ENCODE measurements around the gene SRD5A2.

Gene SRD5A2

DNA sequence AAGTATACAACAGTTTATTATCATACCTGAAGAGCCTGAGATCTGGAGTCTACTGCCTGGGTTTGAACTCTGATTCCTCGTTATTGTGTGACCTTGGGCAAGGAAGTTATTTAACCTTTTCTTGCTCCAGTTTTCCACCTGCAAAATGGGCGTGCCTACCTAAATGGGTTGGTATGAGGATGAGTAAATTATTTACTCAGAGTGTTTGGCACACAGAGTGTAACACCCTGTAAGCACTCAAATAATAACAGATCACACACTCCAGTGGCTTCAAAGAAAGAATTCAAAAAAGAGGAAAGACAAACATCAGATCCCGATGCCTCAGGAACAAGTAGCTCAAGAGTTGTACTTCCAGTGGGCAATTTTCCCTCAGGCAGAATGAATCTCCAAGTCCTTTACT, 2.4 kb downstream of the SRD5A2 start:
- no peak for DNase-seq (ENCODE audit: low read depth)
- no peak overlapping the region for H3K4me3 ChIP-seq (ENCODE audit: control insufficient read depth, low read depth, low read length)
- TF ChIP-seq, protein P1, sequence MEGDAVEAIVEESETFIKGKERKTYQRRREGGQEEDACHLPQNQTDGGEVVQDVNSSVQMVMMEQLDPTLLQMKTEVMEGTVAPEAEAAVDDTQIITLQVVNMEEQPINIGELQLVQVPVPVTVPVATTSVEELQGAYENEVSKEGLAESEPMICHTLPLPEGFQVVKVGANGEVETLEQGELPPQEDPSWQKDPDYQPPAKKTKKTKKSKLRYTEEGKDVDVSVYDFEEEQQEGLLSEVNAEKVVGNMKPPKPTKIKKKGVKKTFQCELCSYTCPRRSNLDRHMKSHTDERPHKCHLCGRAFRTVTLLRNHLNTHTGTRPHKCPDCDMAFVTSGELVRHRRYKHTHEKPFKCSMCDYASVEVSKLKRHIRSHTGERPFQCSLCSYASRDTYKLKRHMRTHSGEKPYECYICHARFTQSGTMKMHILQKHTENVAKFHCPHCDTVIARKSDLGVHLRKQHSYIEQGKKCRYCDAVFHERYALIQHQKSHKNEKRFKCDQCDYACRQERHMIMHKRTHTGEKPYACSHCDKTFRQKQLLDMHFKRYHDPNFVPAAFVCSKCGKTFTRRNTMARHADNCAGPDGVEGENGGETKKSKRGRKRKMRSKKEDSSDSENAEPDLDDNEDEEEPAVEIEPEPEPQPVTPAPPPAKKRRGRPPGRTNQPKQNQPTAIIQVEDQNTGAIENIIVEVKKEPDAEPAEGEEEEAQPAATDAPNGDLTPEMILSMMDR (IDR thresholded peaks at IDR 0.05; ENCODE audit: control insufficient read depth, insufficient read depth, low read depth, low read length, missing control alignments) = no peak

DNA sequence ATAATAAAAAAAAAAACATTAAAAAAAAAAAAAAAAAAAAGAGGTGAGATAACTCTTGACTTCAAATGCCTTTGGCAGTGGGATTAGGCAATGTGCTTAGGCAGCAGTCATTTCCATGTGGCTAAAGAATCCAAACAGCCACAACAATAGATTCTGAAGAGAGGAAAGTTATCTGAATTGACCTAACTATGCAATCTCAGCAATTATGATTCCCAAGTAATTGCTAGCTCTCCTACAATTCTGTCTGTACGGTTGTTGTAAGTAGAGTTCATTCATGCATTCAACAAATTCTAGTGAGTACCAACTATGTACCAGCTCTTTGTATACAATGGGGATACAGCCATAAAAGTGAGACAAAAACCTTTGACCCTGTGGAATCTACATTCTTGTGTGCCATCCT, 3.6 kb downstream of the SRD5A2 start:
- TF ChIP-seq, protein P1 (IDR thresholded peaks at IDR 0.05; ENCODE audit: control insufficient read depth, insufficient read depth, low read depth, low read length, missing control alignments) = no peak
- DNase-seq (ENCODE audit: low read depth) = no peak
- no peak overlapping the region for H3K4me3 ChIP-seq (ENCODE audit: control insufficient read depth, low read depth, low read length)

DNA sequence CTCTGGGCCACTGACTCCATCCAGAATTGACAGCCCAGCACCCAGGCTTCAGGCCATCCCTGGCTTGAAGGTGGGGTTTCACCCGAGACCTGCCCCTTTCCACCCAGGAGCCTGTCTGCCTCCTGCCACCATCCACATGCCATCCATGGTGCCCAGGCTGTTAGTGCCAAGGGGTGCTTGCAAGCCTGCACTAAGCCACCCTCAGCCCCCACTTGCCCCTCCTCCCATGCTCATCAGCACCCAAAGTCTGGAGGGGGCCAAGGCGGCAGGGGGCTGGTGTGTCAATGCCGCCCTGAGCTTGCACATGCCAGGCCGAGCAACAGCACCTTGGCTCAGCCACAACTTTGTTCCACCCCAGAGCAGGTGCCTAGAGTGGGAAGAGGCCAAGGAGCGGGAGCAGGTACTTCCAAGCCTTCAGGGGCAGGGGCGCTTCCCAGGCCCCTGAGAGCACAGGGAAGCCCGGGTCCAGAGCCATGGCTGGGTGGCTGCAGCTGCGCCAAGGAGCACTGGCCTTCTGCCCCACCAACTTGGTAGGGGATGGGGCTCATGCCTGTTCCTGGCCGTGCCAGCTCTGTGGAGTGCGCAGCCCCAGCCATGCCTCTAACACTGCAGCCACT, 12.0 kb downstream of the SRD5A2 start:
- DNase-seq (ENCODE audit: low read depth) = no peak
- no peak overlapping the region for H3K4me3 ChIP-seq (ENCODE audit: control insufficient read depth, low read depth, low read length)
- TF ChIP-seq, protein P1 (IDR thresholded peaks at IDR 0.05; ENCODE audit: control insufficient read depth, insufficient read depth, low read depth, low read length, missing control alignments) = no peak

DNA sequence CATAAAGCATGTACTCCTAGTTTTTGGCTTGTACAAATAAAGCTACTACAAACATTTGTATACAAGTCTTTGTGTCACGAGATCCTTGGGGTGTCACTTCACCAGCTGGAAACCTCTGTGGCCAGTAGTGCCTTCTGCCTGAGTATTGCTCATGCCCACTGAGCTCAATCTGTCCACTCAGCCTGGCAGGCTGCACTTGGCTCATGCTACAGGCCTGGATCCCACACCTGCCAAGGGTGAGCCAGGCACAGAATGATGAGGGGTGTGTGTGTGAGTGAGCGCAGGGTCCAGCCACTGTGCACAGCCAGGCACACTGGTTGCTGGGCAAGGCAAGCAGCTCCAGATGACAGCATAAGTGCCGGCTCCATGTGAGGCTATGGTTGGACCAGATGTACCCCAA, 13.1 kb downstream of the SRD5A2 start:
- H3K4me3 ChIP-seq (ENCODE audit: control insufficient read depth, low read depth, low read length) = no peak overlapping the region
- TF ChIP-seq, protein P1 (IDR thresholded peaks at IDR 0.05; ENCODE audit: control insufficient read depth, insufficient read depth, low read depth, low read length, missing control alignments) = no peak
- no peak for DNase-seq (ENCODE audit: low read depth)

DNA sequence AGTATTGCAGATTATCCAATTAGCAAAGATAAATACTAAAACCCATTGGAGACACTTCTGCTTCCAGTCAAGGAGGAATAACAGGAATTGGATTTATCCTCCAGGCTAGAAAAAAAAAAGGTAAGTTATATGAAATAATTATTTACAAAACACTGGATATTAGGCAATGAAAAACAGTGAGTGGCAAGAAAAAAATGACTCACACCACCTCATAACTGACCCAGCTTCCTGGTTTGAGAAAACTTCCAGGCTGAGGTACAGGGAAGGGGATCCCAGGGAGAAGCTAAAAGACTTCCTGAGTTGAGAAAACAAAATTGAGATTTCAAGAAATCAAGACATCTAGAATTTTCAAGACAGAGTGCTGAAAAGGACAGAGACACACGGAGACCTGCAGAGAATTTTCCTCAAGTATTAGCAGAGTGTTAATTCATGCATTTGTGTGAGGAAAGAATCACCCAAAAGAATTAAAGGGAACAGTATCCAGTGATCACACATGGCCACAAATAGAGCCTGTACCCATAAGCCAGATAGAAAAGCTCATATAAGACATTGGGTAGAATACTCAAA, 17.4 kb downstream of the SRD5A2 start:
- H3K4me3 ChIP-seq (ENCODE audit: control insufficient read depth, low read depth, low read length) = no peak overlapping the region
- TF ChIP-seq, protein P1 (IDR thresholded peaks at IDR 0.05; ENCODE audit: control insufficient read depth, insufficient read depth, low read depth, low read length, missing control alignments) = no peak
- DNase-seq (ENCODE audit: low read depth) = no peak

DNA sequence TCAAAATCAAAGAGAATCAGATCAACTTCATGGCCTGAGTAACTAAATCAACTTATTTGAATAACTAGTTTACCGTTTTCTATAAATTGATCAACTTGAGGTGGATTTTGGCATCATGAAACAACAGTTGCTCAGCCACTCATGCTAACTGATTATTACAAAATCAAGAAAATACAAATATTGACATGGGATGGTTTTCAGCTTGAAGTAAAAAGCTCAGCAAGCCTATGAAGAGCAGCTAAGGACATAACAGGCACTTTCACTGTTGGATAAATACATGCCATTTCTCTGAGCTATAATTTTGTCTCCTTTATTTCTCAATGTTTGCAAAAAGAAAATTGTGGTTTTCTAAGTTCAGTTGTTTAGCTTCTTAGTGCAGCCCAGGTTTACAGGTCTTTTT, 18.9 kb downstream of the SRD5A2 start:
- no peak overlapping the region for H3K4me3 ChIP-seq (ENCODE audit: control insufficient read depth, low read depth, low read length)
- TF ChIP-seq, protein P1 (IDR thresholded peaks at IDR 0.05; ENCODE audit: control insufficient read depth, insufficient read depth, low read depth, low read length, missing control alignments) = no peak
- no peak for DNase-seq (ENCODE audit: low read depth)
